Pons (tissue), 1 donor: ENCODE data around the gene CYP27B1.
"Not testable (repeated sequence)": the region's sequence is repeated elsewhere in the genome, so short reads cannot be mapped to it uniquely, and the experiment has no call there.

Experiments used
- DNase-seq: peaks from one replicate; pipeline ENCODE4 v3.0.0-alpha.2; 2016; ENCODE audit warnings: low spot score

The CYP27B1 gene

GRCh38 chr12:57720606-57721595 is 46.0 kb downstream of the CYP27B1 start:
- DNase-seq: no peak

DNA sequence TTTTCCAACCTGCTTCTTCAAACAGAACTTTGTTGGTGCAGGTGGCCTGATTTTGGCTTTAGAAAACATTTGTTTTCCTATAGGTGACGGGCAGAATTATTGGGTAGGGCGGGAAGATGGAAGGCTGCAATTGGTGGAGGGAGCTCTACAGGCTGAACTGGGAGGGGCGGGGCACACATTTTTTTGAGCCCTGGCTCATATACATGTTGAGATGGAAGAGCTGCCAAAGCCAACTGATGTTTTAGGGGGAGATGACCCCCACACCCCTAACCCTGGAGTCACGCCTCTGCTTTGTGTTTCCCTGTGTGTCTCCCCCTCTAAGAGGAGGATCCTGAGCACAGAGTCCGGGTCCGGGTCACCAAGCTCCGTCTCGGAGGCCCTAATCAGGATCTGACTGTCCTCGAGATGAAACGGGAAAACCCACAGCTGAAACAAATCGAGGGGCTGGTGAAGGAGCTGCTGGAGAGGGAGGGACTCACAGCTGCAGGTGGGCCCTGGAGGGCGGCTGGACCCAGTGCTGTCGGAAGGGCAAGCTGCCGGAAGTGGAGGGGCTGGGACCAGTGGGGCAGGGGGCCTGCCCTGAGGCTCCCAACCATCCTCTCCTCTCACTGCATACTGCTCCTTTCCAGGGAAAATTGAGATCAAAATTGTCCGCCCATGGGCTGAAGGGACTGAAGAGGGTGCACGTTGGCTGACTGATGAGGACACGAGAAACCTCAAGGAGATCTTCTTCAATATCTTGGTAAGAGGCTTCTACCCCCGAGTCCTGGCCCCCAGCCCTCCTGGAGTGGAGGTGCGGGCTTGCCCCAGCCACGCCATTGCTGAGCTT is 46.9 kb downstream of the CYP27B1 start:
- no peak for DNase-seq

- DNase-seq: no peak
Measured at GRCh38 chr12:57718641-57719528, 48.0 kb downstream of the CYP27B1 start.

- no peak for DNase-seq
Measured at GRCh38 chr12:57717846-57718640, 48.8 kb downstream of the CYP27B1 start.

- no peak for DNase-seq
Measured at GRCh38 chr12:57717131-57717530, 49.7 kb downstream of the CYP27B1 start.

GRCh38 chr12:57716305-57716704 is 50.6 kb downstream of the CYP27B1 start:
- DNase-seq: no peak

- DNase-seq: no peak
Measured at GRCh38 chr12:57715786-57716185, 51.1 kb downstream of the CYP27B1 start.

DNA sequence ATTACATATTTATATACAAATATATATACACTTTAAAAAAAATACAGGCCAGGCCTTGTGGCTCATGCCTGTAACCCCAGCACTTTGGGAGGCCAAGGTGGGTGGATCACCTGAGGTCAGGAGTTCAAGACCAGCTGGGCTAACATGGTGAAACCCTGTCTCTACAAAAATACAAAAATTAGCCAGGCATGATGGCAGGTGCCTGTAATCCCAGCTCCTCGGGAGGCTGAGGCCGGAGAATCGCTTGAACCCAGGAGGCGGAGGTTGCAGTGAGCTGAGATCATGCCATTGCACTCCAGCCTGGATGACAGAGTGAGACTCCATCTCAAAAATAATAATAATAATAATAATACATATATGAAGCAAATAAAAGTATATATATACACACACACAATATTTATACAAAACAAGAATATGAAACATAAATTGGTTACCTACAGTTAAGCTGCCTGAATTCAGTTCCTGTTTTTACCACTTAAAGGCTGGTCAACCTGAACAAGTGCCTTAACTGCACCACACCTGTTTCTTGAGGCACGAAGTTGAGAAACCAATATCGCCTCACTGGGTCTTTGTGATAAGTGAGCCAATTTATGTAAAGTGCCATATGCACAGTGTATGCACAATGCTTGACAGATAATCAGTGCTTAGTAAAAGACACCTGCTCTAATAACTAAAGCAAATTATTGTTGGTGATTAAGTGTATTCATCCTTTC is 51.7 kb downstream of the CYP27B1 start:
- DNase-seq: not testable (repeated sequence)

GRCh38 chr12:57713209-57713608 is 53.7 kb downstream of the CYP27B1 start:
- no peak for DNase-seq

GRCh38 chr12:57712701-57713100 is 54.2 kb downstream of the CYP27B1 start:
- peak; percentile 48 for DNase-seq
